GM10248 (cell line): Measurements from ENCODE around the gene SPIB.

Experiments
- CTCF ChIA-PET: fragments of 300-600 bp; sonication (Branson Sonifier 250); formaldehyde crosslinking; extraction: SDS; loops from one replicate; lab custom pipeline; 2021; ENCODE audit warnings: antibody characterized with exemption; lab: Yijun Ruan, JAX
- POLR2A ChIA-PET: fragments of 350-650 bp; sonication (Branson Sonifier 250); formaldehyde crosslinking; extraction: SDS; loops from one replicate; lab custom pipeline; 2020; ENCODE audit warnings: antibody characterized with exemption; lab: Yijun Ruan, JAX
- DNase-seq: peaks from one replicate; pipeline ENCODE4 v3.0.0; 2012; ENCODE audit errors: extremely low spot score
- TF ChIP-seq, protein P1 (sequence below): IDR thresholded peaks from 2 replicates; pipeline ENCODE4 v1.5.1; 2012; ENCODE audit warnings: mild to moderate bottlenecking, low read depth; ENCODE audit errors: extremely low read depth, missing control alignments, control extremely low read depth

The SPIB gene

DNA sequence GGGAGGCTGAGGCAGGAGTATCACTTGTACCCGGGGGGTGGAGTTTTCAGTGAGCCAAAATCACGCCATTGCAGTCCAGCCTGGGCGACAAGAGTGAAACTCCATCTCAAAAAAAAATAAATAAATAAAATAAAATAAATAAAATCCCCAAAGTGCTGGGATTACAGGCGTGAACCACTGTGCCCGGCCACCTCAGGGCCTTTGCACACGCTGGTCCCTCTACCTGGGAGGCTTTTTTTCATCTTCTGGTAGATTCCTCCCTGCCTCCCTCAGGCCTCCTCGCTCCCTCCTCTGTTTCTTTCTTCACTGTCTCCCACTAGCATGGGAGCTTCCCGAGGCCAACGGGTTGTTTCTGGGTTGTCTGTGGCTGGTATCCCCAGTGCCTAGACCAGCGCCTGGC lies 29.0 kb downstream of the SPIB start:
- no peak for DNase-seq
- ChIA-PET CTCF (interaction anchor here (1.3 to 1.5 kb wide), 3 partner anchors 13 to 90 kb away, joined by 3 to 10 read pairs (median 4); no protein-coding TSS in a partner anchor), POLR2A (no interaction called here)
- TF ChIP-seq, protein P1, sequence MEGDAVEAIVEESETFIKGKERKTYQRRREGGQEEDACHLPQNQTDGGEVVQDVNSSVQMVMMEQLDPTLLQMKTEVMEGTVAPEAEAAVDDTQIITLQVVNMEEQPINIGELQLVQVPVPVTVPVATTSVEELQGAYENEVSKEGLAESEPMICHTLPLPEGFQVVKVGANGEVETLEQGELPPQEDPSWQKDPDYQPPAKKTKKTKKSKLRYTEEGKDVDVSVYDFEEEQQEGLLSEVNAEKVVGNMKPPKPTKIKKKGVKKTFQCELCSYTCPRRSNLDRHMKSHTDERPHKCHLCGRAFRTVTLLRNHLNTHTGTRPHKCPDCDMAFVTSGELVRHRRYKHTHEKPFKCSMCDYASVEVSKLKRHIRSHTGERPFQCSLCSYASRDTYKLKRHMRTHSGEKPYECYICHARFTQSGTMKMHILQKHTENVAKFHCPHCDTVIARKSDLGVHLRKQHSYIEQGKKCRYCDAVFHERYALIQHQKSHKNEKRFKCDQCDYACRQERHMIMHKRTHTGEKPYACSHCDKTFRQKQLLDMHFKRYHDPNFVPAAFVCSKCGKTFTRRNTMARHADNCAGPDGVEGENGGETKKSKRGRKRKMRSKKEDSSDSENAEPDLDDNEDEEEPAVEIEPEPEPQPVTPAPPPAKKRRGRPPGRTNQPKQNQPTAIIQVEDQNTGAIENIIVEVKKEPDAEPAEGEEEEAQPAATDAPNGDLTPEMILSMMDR = no peak

DNA sequence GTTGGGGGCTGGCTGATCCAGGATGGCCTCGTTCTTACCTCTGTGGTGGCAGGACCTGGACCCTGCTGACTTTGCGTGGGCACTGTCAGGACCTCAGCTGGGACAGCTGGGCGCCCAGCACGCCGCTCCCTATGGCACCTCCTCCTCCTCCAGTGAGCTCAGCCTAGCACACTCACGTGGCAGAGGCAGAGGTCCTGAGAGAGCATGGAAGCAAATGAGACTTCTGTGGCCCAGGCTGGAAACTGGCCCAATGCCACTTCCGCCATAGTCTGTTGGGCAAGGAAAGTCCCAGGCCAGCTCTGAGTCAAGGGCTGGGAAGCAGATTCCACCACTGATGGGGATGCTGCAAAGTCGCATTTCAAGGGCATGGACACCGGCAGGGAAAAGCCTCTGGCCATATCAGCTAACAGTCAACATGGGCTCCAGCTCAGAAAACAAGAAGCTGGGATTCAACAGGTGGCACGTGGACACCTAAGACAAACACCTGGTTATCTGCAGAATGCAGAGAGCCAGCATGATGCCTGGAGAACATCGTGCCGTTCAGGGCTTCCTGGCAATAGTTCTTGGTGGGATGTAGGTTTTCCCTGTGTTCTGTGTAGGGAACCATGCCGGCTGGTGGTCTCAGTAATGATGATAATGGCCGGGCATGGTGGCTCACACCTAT lies 30.6 kb downstream of the SPIB start:
- POLR2A ChIA-PET = no interaction called here
- TF ChIP-seq, protein P1 = no peak
- DNase-seq = no peak
- CTCF ChIA-PET = interaction anchor here (1.0 to 1.9 kb wide), 4 partner anchors 9 to 34 kb away, joined by 3 to 8 read pairs (median 5); no protein-coding TSS in a partner anchor

DNA sequence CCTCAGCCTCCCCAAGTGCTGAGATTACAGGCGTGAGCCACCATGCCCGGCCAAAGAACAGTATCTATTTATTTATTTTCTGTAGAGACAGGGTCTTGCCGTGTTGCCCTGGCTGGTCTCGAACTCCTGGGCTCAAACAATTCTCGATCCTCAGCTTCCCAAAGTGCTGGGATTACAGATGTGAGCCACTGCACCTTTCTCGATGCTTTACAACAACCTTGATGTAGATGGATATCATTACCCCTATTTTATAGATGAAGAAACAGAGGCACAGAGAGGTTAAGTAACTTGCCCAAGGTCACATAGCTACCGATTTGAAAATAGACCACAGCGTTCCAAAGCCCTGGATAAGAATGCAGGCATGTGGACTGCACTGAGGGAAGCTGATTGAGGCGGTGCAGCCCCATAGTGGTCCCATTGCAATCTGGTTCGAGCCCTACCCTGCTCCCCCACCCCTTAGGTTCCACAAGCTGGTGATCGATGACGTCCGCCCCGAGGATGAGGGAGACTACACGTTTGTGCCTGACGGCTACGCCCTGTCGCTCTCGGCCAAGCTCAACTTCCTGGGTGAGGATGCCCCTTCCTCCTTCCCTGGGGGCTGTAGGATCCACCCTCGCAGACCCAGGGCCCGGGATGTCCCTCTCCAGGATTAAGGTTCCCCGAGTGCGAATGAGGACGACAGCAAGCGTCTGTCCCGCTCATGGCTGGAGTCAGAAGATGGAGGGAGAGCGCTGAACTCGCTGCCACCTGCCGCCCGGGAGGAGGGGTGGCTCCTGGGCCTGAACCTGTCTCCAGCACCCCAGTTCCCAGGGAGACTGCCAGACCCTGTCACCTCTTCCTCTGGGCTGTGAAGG lies 31.9 kb downstream of the SPIB start:
- ChIA-PET POLR2A (no interaction called here), CTCF (interaction anchor here (1.1 to 1.9 kb wide), 6 partner anchors 10 to 106 kb away, joined by 3 to 8 read pairs (median 4); no protein-coding TSS in a partner anchor)
- TF ChIP-seq, protein P1 = no peak
- no peak for DNase-seq

DNA sequence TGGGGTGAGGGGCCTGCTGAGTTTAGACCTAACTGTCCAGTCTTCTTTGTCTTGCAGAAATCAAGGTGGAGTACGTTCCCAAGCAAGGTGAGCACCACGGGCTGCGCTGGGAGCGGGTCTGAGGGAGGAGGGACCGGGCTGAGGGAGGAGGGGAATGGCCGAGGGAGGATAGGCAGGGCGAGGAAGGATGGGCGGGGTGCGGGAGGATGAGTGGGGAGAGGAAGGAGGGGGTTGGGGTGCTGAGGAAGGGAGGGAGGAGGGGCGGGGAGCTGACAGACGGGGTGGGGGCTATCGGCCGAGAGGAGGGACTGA lies 32.4 kb downstream of the SPIB start:
- CTCF ChIA-PET = interaction anchor here (1.1 to 1.9 kb wide), 4 partner anchors 9 to 105 kb away, joined by 3 to 8 read pairs (median 5); no protein-coding TSS in a partner anchor

DNA sequence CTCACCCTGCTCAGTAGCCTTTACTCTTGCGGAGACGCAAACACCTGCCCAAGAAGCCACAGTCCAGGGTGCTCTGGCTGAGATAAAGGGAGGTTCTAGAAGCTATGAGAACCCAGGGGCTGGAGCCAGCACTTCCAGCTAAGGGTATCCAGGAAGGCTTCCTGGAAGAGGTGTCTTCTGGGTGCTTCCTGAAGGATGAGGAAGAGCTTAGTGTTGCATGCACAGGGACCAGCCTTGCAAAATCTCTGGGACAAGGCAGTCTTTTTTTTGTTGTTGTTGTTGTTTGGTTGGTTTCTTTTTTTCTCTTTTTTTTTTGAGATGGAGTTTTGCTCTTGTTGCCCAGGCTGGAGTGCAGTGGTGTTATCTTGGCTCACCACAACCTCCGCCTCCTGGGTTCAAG lies 34.5 kb downstream of the SPIB start:
- ChIA-PET CTCF (interaction anchor here (0.8 to 0.9 kb wide), 2 partner anchors 9 to 11 kb away, joined by 3 to 4 read pairs; no protein-coding TSS in a partner anchor), POLR2A (no interaction called here)
- DNase-seq = no peak
- TF ChIP-seq, protein P1 = no peak

More for the DNA sequence above, 32.4 kb downstream of the SPIB start:
- no peak for DNase-seq
- TF ChIP-seq, protein P1 = no peak
- POLR2A ChIA-PET = no interaction called here

DNA sequence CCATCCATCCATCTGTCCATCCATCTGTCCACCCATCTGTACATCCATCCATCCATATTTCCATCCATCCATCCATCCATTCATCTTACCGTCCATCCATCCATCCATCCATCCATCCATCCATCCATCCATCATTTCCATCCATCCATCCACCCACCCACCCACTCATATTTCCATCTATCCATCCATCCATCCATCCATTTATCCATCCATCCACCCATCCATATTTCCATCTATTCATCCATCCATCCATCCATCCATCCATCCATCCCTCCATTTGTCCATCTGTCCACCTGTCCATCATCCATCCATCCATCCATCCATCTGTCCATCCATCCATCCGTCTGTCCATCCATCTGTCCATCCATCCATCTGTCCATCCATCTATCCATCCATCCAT lies 37.3 kb downstream of the SPIB start:
- DNase-seq = no peak
- TF ChIP-seq, protein P1 = no peak
- ChIA-PET CTCF (no interaction called here), POLR2A (no interaction called here)
